ENCODE data around the gene IL31RA. TPM values are rescaled to one million over a fixed set of nuclear protein-coding genes. Genes with fewer than 3 reads are reported as not detected.

The IL31RA gene
- total RNA-seq, 3 donors from 2014 or later, result not detected

DNA sequence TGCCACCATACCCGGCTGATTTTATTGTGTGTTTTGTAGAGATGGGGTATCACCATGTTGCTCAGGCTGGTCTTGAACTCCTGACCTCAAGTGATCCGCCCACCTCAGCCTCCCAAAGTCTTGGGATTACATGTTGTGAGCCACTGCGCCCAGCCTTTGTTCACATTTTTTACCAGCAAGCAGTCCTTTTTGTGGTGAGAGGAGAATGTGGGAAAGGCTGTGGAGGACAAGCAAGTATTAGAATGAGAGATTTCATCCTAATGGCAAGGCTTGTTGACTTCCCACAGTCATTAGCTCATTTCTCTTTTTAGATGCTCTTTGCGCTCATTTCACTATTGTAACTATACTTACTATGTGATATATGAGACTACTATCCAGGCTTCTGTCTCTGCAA is 6.1 kb downstream of the IL31RA start:
- H3K4me1 ChIP-seq, result no peaks in the 10 kb centered on the region
- no peaks in the 10 kb centered on the region for H3K27me3 ChIP-seq
- H3K36me3 ChIP-seq, result no peaks in the 10 kb centered on the region
- H3K27ac ChIP-seq, result no peak overlapping the region
- H3K4me3 ChIP-seq, result no peak overlapping the region
- no peak for DNase-seq (ENCODE audit: low spot score in 2 of 2)
- H3K9me3 ChIP-seq, result no peaks in the 10 kb centered on the region
- TF ChIP-seq, protein P1, sequence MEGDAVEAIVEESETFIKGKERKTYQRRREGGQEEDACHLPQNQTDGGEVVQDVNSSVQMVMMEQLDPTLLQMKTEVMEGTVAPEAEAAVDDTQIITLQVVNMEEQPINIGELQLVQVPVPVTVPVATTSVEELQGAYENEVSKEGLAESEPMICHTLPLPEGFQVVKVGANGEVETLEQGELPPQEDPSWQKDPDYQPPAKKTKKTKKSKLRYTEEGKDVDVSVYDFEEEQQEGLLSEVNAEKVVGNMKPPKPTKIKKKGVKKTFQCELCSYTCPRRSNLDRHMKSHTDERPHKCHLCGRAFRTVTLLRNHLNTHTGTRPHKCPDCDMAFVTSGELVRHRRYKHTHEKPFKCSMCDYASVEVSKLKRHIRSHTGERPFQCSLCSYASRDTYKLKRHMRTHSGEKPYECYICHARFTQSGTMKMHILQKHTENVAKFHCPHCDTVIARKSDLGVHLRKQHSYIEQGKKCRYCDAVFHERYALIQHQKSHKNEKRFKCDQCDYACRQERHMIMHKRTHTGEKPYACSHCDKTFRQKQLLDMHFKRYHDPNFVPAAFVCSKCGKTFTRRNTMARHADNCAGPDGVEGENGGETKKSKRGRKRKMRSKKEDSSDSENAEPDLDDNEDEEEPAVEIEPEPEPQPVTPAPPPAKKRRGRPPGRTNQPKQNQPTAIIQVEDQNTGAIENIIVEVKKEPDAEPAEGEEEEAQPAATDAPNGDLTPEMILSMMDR (IDR thresholded peaks at IDR 0.05), result no peak
- TF ChIP-seq POLR2A (IDR thresholded peaks at IDR 0.05), result no peak
- TF ChIP-seq POLR2AphosphoS5 (IDR thresholded peaks at IDR 0.05), result no peak
- intact Hi-C loops (cut with DNase I; ENCODE audit: low total_unique reads), result loop anchor here (1.0 kb wide), 1 partner anchor 13 kb away; no protein-coding TSS in a partner anchor

DNA sequence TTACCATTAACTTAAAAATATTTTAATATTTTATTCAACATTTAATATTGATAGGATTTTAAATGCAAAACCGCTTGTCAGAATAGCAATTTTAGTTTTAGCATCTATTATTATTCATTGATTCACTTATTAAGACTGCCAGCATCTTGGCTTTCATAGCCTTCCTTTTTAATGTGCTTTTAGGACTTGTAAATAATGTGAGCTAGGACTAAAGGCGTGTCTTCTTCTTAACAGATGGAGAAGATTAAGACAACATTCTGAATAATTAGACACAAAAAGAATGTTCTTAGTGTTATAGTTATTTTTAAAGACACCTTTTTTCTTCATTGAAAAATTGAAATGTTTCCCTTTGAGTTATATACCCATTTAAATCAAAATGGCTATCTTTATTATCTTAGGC is 6.9 kb downstream of the IL31RA start:
- H3K27me3 ChIP-seq, result no peaks in the 10 kb centered on the region
- no peaks in the 10 kb centered on the region for H3K9me3 ChIP-seq
- intact Hi-C loops (cut with DNase I; ENCODE audit: low total_unique reads), result no loop called here
- DNase-seq (ENCODE audit: low spot score in 2 of 2), result no peak
- H3K4me1 ChIP-seq, result no peaks in the 10 kb centered on the region
- H3K4me3 ChIP-seq, result no peak overlapping the region
- no peaks in the 10 kb centered on the region for H3K36me3 ChIP-seq
- TF ChIP-seq POLR2AphosphoS5 (IDR thresholded peaks at IDR 0.05), result no peak
- TF ChIP-seq, protein P1 (IDR thresholded peaks at IDR 0.05), result no peak
- no peak overlapping the region for H3K27ac ChIP-seq

DNA sequence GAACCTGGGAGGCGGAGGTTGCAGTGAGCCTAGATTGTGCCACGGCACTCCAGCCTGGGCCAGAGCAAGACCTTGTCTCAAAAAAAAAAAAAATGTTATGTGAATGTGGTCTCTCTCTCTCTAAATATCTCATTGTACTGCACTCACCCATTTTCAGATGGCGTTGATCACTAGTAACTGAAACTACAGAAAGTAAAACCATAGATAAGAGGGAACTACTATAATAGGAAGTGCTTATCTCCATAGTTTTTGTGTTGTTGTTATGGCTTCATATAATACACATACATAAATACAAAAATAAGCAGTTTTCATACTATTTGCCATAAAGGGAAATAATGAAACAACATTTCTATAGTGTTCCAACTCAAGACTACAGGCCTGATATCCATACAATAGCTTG is 9.1 kb downstream of the IL31RA start:
- intact Hi-C loops (cut with DNase I; ENCODE audit: low total_unique reads), result no loop called here
- H3K36me3 ChIP-seq, result no peaks in the 10 kb centered on the region
- no peak for DNase-seq (ENCODE audit: low spot score in 2 of 2)
- TF ChIP-seq POLR2AphosphoS5 (IDR thresholded peaks at IDR 0.05), result no peak
- no peak for TF ChIP-seq POLR2A (IDR thresholded peaks at IDR 0.05)
- TF ChIP-seq, protein P1 (IDR thresholded peaks at IDR 0.05), result no peak
- H3K9me3 ChIP-seq, result no peaks in the 10 kb centered on the region
- no peaks in the 10 kb centered on the region for H3K27me3 ChIP-seq
- no peak overlapping the region for H3K27ac ChIP-seq
- no peaks in the 10 kb centered on the region for H3K4me1 ChIP-seq
- H3K4me3 ChIP-seq, result no peak overlapping the region

DNA sequence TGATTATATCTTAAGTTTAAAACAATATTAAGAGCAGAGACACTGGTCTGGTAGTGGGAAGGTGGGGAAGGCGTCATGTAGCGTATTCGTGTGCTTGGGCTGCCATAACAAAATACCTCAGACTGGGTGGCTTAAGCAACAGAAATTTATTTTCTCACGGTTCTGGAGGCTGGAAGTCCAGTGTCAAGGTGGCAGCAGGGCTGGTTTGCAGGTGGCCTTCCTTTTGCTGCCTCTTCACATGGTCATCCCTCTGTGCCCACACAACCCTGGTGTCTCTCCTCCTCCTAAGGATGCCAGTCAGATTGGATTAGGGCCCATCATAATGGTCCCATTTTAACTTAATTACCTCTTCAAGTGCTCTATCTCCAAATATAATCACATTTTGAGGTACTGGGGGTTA is 9.6 kb downstream of the IL31RA start:
- TF ChIP-seq POLR2A (IDR thresholded peaks at IDR 0.05) (no peak), POLR2AphosphoS5 (IDR thresholded peaks at IDR 0.05) (no peak)
- TF ChIP-seq, protein P1 (IDR thresholded peaks at IDR 0.05), result no peak
- no peak overlapping the region for H3K27ac ChIP-seq
- intact Hi-C loops (cut with DNase I; ENCODE audit: low total_unique reads), result no loop called here
- no peaks in the 10 kb centered on the region for H3K36me3 ChIP-seq
- H3K4me1 ChIP-seq, result no peaks in the 10 kb centered on the region
- H3K9me3 ChIP-seq, result no peaks in the 10 kb centered on the region
- no peaks in the 10 kb centered on the region for H3K27me3 ChIP-seq
- H3K4me3 ChIP-seq, result no peak overlapping the region
- no peak for DNase-seq (ENCODE audit: low spot score in 2 of 2)

DNA sequence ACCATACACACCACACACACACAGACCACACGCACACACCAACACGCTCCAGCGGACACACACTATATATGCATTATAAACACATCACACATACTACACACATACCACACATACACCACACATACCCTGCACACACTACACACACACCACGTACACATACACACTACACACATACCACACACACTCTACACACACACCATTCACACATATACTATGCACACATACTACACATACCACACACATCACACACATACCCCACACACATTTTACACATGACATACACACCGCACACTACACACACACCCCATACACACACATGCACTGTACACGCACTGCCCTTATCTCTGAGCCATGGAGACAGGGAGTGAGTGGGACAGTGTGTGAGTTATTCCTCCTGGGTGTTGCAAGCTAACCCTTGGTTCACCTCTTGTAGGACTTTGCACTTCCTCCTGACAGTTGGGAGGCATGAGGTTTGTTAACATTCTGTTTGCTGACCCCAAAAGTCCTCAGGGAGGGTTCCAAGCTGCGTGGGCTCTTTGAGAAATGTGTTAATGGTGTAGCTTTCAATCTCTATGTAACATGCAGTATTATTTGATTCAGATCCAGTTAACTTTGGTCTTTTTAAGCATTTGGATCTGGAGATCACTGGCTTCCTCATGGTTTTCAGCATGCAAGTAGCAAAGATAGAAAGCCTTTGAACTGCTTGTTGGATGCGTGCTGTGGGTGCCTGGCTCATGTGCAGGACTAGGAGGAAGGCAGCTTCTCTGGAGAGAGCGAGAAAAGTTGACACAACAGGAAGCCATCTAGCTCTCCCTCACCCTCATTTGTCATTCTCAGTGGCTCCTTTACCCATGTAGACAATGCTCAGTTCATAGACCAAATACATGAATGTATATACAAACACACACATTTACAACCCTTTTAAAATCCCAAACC is 13.7 kb downstream of the IL31RA start:
- no peaks in the 10 kb centered on the region for H3K36me3 ChIP-seq
- H3K9me3 ChIP-seq, result no peaks in the 10 kb centered on the region
- no peak overlapping the region for H3K4me3 ChIP-seq
- H3K27me3 ChIP-seq, result no peaks in the 10 kb centered on the region
- TF ChIP-seq, protein P1 (IDR thresholded peaks at IDR 0.05), result no peak
- TF ChIP-seq POLR2AphosphoS5 (IDR thresholded peaks at IDR 0.05) (no peak), POLR2A (IDR thresholded peaks at IDR 0.05) (no peak)
- intact Hi-C loops (cut with DNase I; ENCODE audit: low total_unique reads), result no loop called here
- H3K4me1 ChIP-seq, result no peaks in the 10 kb centered on the region
- no peak overlapping the region for H3K27ac ChIP-seq
- no peak for DNase-seq (ENCODE audit: low spot score in 2 of 2)

All from breast epithelium (tissue), 4 donors.